HG02852 (cell line): Measurements from ENCODE around the gene CASS4.
"Not testable (repeated sequence)": the region's sequence is repeated elsewhere in the genome, so short reads cannot be mapped to it uniquely, and the experiment has no call there.

ENCODE experiments used
- ATAC-seq: cut with Tn5 transposase; IDR thresholded peaks from one replicate; pipeline ENCODE4 v1.9.1; 2021; ENCODE audit warnings: mild to moderate bottlenecking, moderate library complexity; ENCODE audit not compliant: unreplicated experiment

The CASS4 gene

DNA sequence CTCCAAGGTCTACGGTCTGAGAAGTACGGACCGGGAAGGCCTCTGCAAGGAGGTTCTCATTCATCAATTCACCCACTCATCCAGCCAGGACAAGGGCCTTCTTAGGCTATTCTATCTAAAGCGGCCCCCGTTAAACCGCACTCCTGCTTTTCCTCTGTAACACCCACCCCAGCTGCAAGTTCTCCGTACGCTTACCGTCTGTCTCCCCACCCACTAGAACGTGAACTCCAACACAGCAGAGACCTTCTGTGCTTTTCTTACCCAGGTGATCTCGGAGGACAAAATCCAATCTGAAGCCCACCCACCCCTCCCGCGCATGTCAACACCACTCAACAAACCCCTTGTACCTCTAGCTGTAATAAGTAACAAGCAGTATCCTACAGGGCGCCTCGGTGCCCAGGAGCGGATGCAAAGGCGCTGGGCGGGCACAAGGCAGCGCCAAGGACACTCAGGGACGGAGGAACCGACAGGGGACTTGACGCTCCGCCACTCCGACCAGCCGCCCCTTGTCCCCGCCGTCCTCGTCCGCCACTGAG, 20.4 kb upstream of the CASS4 start:
- ATAC-seq: peak; percentile 27

GRCh38 chr20:56392132-56392880, 19.8 kb upstream of the CASS4 start, which contains the start of the genes AURKA and CSTF1:
Gene AURKA, minus strand, starts transcription at chr20:56392215. Its CDS starts 4,018 bp downstream, at chr20:56388197.
Gene CSTF1, plus strand, starts transcription at chr20:56392645. Its CDS starts 2,908 bp downstream, at chr20:56395553.
- peak; percentile 95 for ATAC-seq

DNA sequence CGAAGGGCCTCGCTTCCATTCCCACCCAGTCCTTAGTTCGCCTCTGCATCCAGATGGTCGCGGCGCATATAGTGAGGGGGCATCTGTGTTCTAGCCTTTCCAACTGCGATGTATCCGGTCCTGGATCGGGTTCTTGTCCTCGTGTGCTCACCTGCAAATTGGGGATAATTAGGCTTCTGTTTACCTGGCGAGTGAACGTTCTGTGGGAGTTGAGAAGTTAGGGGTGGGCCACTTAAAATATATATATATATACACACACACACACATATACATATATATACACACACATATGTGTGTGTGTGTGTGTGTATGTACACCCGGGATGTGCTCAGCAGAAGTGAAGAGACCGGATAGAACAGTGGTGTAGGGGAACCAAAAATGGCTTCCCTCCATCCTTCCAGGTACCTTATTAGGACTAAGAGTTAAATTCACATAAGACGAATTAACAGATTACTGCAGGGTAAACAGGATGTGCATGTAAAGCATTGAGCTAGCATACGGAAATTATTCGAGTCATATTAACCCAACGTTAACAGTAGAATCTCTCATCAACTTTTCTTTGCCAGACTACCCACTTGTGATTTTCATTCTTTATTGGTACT, 19.1 kb upstream of the CASS4 start:
- no peak for ATAC-seq

DNA sequence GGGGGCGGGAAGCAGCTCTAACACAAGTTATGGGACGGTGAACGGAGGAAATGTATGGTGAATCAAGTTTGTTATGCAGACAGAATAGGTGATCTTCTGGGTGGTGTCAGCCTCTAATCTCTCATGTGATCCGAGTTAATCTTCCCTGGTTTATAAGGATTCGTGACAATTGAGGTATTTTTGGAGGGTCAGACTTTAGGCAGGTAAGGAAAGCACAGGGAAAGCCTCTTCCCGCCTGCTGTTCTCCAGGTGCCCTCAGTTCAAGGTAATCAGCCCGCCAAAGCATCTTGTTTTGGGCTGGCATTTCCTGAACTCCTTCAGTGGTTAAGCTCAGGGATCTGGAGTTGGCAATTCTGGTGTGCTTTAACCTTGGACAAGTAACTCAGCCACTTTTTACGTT, 18.4 kb upstream of the CASS4 start:
- no peak for ATAC-seq

- ATAC-seq: no peak
These were observed 16.9 kb upstream of the CASS4 start for GRCh38 chr20:56395166-56395565.

- no peak for ATAC-seq
These were observed 11.9 kb upstream of the CASS4 start for GRCh38 chr20:56400001-56400640.

- no peak for ATAC-seq
These were observed 8.6 kb upstream of the CASS4 start for GRCh38 chr20:56403465-56403864.

DNA sequence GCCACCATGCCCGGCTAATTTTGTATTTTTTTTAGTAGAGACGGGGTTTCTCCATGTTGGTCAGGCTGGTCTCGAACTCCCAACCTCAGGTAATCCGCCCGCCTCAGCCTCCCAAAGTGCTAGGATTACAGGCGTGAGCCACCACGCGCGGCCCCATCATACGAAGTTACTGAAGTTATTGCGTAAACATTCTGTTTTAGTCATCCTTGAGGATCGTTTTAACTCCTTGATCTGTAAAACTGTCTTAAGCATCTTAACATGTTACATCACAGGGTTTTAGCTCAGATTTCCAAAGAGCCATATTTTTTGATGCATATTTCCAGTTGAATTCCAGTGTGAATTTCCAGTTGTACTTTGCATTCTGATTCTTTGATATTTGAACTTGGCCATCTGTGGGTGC, 6.7 kb upstream of the CASS4 start:
- ATAC-seq: not testable (repeated sequence)

- ATAC-seq: no peak
These were observed 5.2 kb upstream of the CASS4 start for GRCh38 chr20:56406910-56407309.

- no peak for ATAC-seq
These were observed 2.5 kb upstream of the CASS4 start for GRCh38 chr20:56409521-56409920.

- ATAC-seq: no peak
These were observed 2.1 kb upstream of the CASS4 start for GRCh38 chr20:56409956-56410355.

DNA sequence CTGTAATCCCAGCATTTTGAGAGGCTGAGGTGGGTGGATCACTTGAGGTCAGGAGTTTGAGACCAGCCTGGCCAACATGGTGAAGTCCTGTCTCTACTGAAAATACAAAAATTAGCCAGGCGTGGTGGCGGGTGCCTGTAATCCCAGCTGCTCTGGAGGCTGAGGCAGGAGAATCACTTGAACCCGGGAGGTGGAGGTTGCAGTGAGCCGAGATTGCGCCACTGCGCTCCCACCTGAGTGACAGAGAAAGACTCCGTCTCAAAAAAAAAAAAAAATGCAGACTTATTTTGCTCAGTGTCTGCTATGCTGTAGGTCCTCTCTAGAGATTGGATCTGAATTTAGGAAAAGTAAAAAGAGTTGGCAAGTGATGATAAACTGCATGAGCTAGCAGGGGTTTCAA, 773 bp upstream of the CASS4 start:
- not testable (repeated sequence) for ATAC-seq

DNA sequence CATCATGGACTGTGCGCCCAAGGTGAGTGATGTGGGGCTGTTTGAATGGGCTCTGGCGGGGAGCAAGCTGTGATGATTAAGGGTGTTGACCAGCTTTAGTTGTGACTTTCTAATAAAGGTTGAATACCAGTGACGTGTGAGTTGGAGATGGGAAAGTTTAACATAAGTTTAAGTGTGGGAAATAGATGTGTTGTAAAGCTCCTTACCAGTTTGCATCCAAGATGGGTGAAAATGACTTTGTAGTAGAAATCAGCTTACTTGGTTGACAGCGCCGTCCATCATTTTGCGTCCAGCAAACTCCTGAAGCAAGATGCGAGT, 372 bp downstream of the CASS4 start:
- ATAC-seq: no peak

DNA sequence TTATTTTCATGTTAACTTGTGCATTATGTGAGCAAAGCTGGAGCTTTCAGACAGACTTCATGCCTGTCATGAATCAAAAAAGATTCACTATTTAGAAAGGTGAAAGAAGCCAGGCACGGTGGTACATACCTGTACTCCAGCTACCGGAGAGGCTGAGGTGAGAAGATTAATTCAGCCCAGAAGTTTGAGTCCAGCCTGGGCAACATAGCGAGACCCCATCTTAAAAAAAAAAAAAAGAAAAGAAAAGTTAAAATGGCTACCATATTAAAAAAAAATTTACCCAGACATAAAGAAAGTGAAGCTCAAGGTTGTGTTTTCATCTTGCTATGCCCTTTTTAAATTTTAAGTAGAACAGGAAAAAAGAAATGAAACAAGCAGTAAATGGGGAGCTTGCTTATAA, 889 bp downstream of the CASS4 start:
- no peak for ATAC-seq

DNA sequence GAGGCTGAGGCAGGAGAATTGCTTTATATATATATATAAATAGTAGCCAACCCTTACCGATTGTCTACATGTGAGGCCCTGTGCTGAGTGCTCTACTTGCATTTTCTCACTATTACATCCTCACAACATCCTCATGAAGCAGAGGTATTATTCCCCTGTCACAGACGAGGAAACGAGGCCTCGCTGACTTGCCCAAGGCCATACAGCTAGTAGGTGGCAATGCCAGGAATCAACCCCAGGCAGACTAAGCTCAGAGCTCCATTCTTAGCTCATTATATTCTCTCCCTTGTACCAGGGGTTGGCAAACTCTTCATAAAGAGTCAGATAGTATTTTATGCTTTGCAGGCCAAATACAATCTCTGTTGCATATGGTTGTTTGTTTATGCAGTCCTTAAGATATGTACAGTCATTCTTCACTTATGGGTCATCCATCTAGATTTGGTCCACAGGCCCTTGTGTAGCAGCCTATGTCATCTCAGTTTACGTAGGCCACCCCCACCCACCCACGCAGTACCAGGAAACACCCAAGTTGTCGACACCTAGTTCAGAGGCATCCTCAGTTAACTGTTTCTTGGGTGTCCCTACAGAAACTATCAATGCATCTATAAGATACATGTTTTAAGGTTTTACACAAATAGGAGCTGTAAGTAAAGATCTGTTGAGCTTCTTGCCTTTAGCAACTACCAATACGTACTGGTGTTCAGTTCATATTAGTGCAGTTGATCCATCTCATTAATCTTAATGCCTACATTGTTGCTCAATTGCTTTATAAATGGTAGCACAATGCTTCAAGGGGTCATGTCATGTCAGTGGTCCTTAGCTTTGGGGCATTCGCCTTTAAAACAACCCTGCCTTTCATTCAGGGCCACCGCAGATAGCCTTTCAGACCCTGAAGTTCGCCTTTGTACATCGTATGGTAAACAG, 3.0 kb downstream of the CASS4 start:
- ATAC-seq: no peak

DNA sequence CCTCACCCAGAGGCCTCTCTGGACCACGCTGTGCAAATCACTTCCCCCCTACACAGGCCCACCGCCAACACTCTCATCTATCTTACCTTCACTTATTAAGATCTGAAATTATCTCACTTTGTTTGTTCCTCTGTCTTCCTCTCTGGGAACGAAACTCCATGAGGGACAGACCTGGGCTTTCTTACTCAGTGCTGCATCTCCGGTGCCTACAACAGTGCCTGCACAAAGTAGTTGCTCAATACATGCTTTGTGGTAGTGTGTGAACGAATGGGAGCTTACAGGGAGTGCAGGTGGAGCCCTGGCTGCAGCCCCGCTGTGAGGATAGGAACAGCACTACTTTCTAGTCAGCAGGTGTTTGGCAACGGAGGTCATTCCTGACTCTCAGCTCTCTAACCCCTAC, 5.3 kb downstream of the CASS4 start:
- ATAC-seq: no peak

- no peak for ATAC-seq
These were observed 5.9 kb downstream of the CASS4 start for GRCh38 chr20:56417911-56418310.

- no peak for ATAC-seq
These were observed 6.4 kb downstream of the CASS4 start for GRCh38 chr20:56418385-56418861.

DNA sequence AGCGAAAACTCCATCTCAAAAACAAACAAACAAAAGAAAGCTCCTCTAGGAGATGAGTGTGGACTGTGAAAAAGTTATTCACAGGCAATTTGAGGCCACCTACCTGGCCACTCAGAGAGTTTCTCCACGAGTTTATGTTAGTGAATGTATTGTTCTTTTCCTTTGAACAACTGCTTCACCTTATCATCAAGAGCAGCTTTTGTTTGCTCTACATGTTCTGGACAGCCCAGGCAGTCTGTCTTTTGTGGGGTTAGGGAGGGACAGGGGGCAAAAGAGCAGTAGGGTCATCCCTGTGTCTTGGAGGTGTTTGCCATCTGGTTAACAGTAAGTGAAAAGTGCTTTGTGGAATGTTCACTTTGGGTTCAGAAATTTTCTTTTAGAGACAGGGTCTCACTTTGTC, 8.0 kb downstream of the CASS4 start:
- no peak for ATAC-seq

DNA sequence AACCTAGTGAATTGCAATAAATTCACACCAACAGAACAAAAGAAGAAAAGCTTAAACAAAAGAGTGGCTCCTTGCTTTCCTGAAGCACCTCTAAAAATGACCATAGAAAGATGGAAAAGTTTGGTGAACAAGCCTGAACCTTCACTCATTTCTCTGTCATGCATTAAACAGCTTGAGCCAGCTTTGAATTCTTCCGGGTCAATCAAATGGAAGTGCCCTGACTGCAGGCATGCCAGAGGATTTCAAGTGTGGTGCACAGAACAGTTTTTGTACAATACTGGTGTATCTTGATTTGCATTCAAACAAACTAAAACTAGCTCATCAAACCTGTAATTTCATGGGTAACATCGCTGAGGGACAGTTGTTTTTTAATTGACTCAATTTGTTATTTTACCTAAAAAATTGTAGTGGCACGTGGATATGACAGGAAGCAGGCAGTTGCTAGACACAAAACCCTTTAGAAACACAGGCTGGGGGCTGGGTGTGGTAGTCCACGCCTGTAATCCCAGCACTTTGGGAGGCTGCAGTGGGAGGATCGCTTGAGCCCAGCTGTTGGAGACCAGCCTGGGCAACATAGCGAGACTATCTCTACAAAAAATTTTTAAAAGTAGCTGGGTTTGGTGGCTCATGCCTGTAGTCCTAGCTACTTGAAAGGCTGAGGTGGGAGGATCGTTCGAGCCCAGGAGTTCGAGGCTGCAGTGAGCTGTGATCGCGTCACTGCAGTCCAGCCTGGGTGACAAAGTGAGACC, 9.1 kb downstream of the CASS4 start:
- no peak for ATAC-seq
